GM12878 (cell line): ENCODE measurements around the gene RAPGEF1. TPM values are rescaled to one million over a fixed set of nuclear protein-coding genes. Genes with fewer than 3 reads are reported as not detected.

Experiments
- BHLHE40 ChIP-seq, 2 experiments: fragments of 450-650 bp in 1 of 2; IDR thresholded peaks; 2 replicates each; pipeline ENCODE4 v1.6.1; 2011 to 2017; ENCODE audit warnings: low read depth in 2 of 2, borderline replicate concordance in 1 of 2, improper control_type of control experiment in 1 of 2, low read length in 1 of 2, mild to moderate bottlenecking in 1 of 2
- CHD2 ChIP-seq: IDR thresholded peaks from 2 replicates; pipeline ENCODE4 v1.6.1; 2011; ENCODE audit warnings: low read depth, low read length, improper control_type of control experiment, borderline replicate concordance
- CUX1 ChIP-seq: IDR thresholded peaks from 2 replicates; pipeline ENCODE4 v1.6.1; 2012; ENCODE audit warnings: improper control_type of control experiment, low read depth, low read length; ENCODE audit not compliant: insufficient replicate concordance
- GABPA ChIP-seq: IDR thresholded peaks from 2 replicates; pipeline ENCODE4 v1.6.1; 2014; ENCODE audit warnings: antibody characterized with exemption, low read depth, mild to moderate bottlenecking, inconsistent platforms
- IKZF2 ChIP-seq, 2 experiments: fragments of 450-650 bp; IDR thresholded peaks; 2 replicates each; pipeline ENCODE4 v1.6.1; 2017; ENCODE audit warnings: mild to moderate bottlenecking in 2 of 2, moderate library complexity in 2 of 2
- IRF4 ChIP-seq: IDR thresholded peaks from 2 replicates; pipeline ENCODE4 v1.6.1; 2011; ENCODE audit warnings: low read depth, low read length
- KAT2A ChIP-seq: conservative IDR thresholded peaks from 2 replicates; pipeline ENCODE4 v1.6.1; 2011; ENCODE audit warnings: low read depth, low read length; ENCODE audit not compliant: control insufficient read depth
- MXI1 ChIP-seq: fragments of 150-350 bp; IDR thresholded peaks from 2 replicates; pipeline ENCODE4 v1.6.1; 2011; ENCODE audit warnings: low read depth, mild to moderate bottlenecking, inconsistent platforms, low read length, improper control_type of control experiment
- NRF1 ChIP-seq: conservative IDR thresholded peaks from 2 replicates; pipeline ENCODE4 v1.6.1; 2011; ENCODE audit warnings: mild to moderate bottlenecking, low read depth, low read length, improper control_type of control experiment
- PAX5 ChIP-seq: IDR thresholded peaks from 2 replicates; pipeline ENCODE4 v1.6.1; 2011; ENCODE audit warnings: low read depth, low read length, borderline replicate concordance
- POU2F2 ChIP-seq: IDR thresholded peaks from 3 replicates; pipeline ENCODE4 v1.6.1; 2011; ENCODE audit warnings: low read depth, mild to moderate bottlenecking, low read length, borderline replicate concordance
- ZBTB4 ChIP-seq: fragments of 450-650 bp; formaldehyde crosslinking; IDR thresholded peaks from 2 replicates; pipeline ENCODE4 v1.4.0; 2022; ENCODE audit warnings: mild to moderate bottlenecking, moderate library complexity
- ZBTB40 ChIP-seq: fragments of 450-650 bp; IDR thresholded peaks from 2 replicates; pipeline ENCODE4 v1.6.1; 2016; ENCODE audit warnings: mild to moderate bottlenecking, moderate library complexity, borderline replicate concordance
- polyA plus RNA-seq, 11 experiments: library from polyadenylated mRNA; depleted of rRNA in 4 of 11; unstranded in 6 of 11; stranded (reverse) in 5 of 11; fragments of >200 nt; fragmentation: Nextera tagmentation in 4 of 11; fragmentation: Illumina TruSeq in 1 of 11; extraction: Ambion mirVana in 4 of 11; extraction: Trizol in 1 of 11; gene quantifications; 1 replicate in 1 of 11; 2 replicates in 10 of 11; pipeline versions ENCODE4 v1.2.1 to v1.2.3, GENCODE V29; 2011 to 2016; ENCODE audit warnings: inconsistent platforms in 2 of 11, missing spikeins in 2 of 11, low read depth in 1 of 11
- total RNA-seq, 4 experiments: library from RNA; depleted of rRNA in 3 of 4; stranded (reverse); fragments of >200 nt in 3 of 4; fragmentation: Illumina TruSeq in 1 of 4; extraction: Trizol in 1 of 4; gene quantifications; 2 replicates each; pipeline versions ENCODE4 v1.2.1 to v1.2.3, GENCODE V29; 2013 to 2021

RAPGEF1 gene
- total and polyA plus RNA-seq, 10 of the 15 experiments (the other 5 are each of a cell fraction or from before 2014, with no cell fraction given) = 0.42 to 113 (median 45.9) TPM

- TF ChIP-seq ZBTB4 (CRISPR knock-in tag) (no peak), GABPA (no peak), NRF1 (no peak), KAT2A (no peak), POU2F2 (0 out of 3 replicates have a peak, but pooled peaks have one; percentile 50), IRF4 (no peak), CUX1 (no peak), PAX5 (no peak), IKZF2 (IDR thresholded peaks at IDR 0.05) (peak; percentile 27 to 44; a peak in 1 of 4 replicates), ZBTB40 (no peak), MXI1 (no peak), BHLHE40 (IDR thresholded peaks at IDR 0.05; ENCODE audit: borderline replicate concordance in 1 of 2, low read depth in 2 of 2, low read length in 1 of 2) (peak in 1 of 2 experiments; percentile 7; a peak in 1 of 4 replicates), CHD2 (peak; percentile 49; the same call in 1 of the 2 replicates)
Measured at GRCh38 chr9:131677444-131678180, 62.3 kb downstream of the RAPGEF1 start (continued).
